Kidney (tissue), 14 donors: Measurements from ENCODE around the gene KCNQ2. TPM values are rescaled to one million over a fixed set of nuclear protein-coding genes. Genes with fewer than 3 reads are reported as not detected.

ENCODE experiments used
- DNase-seq, 5 donors: peaks; one replicate each; pipeline ENCODE4 v3.0.0-alpha.2; 2013 to 2020
- FAIRE-seq: peaks from 2 replicates; lab custom pipeline; 2012; peaks lifted over from hg19 to GRCh38; lab: Jason Lieb, UNC
- H3K27ac ChIP-seq, 2 donors: one replicate each; pipeline ENCODE4 v1.7.0; 2013; ENCODE audit warnings: low read depth in 2 of 2, low read length in 2 of 2, inconsistent platforms in 1 of 2
- H3K27me3 ChIP-seq: one replicate; pipeline ENCODE4 v1.7.1; 2013; ENCODE audit warnings: low read length, inconsistent platforms; ENCODE audit not compliant: control insufficient read depth, insufficient read depth
- H3K36me3 ChIP-seq, 3 donors: one replicate each; pipeline versions ENCODE4 v1.7.0 to v1.7.1; 2013; ENCODE audit warnings: low read length in 3 of 3, control low read depth in 1 of 3, inconsistent platforms in 1 of 3; ENCODE audit not compliant: insufficient read depth in 3 of 3, control insufficient read depth in 2 of 3
- H3K4me1 ChIP-seq, 3 donors: one replicate each; pipeline versions ENCODE4 v1.7.0 to v1.7.1; 2013; ENCODE audit warnings: low read length in 3 of 3, inconsistent platforms in 1 of 3, low read depth in 1 of 3; ENCODE audit not compliant: control insufficient read depth in 2 of 3, insufficient read depth in 2 of 3
- H3K4me3 ChIP-seq, 3 donors: one replicate each; pipeline versions ENCODE4 v1.7.0 to v1.8.1; 2013; ENCODE audit warnings: low read length in 3 of 3, control low read depth in 1 of 3, inconsistent platforms in 1 of 3
- H3K9ac ChIP-seq, 3 donors: one replicate each; pipeline versions ENCODE4 v1.7.0 to v1.7.1; 2013; ENCODE audit warnings: low read length in 3 of 3, control low read depth in 1 of 3, inconsistent platforms in 1 of 3
- H3K9me3 ChIP-seq, 3 donors: one replicate each; pipeline versions ENCODE4 v1.7.0 to v1.7.1; 2013; ENCODE audit warnings: low read length in 3 of 3, control low read depth in 1 of 3, inconsistent platforms in 1 of 3; ENCODE audit not compliant: control insufficient read depth in 2 of 3, insufficient read depth in 1 of 3
- intact Hi-C: fragments of 100-400 bp; cut with DNase I; formaldehyde crosslinking; loops from one replicate; pipeline ENCODE4 v1.11.1; 2022
- polyA plus RNA-seq: library from polyadenylated mRNA; stranded (reverse); fragments of 350-450 nt; fragmentation: Illumina TruSeq; extraction: RNeasy Lipid Tissue Mini Kit (QIAGEN cat#74804); gene quantifications from one replicate; pipeline ENCODE4 v1.2.3, GENCODE V29; 2014; ENCODE audit warnings: low read depth, low replicate concordance; ENCODE audit not compliant: insufficient read depth
- total RNA-seq: library from RNA; stranded (reverse); fragmentation: NEBNext Ultra II Directional; extraction: Animal tissue kit (Norgen Biotek cat#: 25700); gene quantifications from one replicate; pipeline ENCODE4 v1.2.1, GENCODE V29; 2021
- TF ChIP-seq, protein P1 (sequence below): IDR thresholded peaks from 3 replicates; pipeline ENCODE4 v1.5.1; 2012; ENCODE audit warnings: mild to moderate bottlenecking, moderate library complexity, borderline replicate concordance; ENCODE audit not compliant: insufficient read depth; ENCODE audit errors: extremely low read depth
- donor health status: control.
- donor health status: control.
- donor health status: control.
- donor health status: control.
- donor health status: control.
- donor health status: DM: yes; HTN: yes; CAD: no.
- donor health status: Normal renal cell carcinoma (clear cell type).

Gene KCNQ2
- total and polyA plus RNA-seq, 2 donors from 2014 or later: 2.2 TPM; not detected in 1

DNA sequence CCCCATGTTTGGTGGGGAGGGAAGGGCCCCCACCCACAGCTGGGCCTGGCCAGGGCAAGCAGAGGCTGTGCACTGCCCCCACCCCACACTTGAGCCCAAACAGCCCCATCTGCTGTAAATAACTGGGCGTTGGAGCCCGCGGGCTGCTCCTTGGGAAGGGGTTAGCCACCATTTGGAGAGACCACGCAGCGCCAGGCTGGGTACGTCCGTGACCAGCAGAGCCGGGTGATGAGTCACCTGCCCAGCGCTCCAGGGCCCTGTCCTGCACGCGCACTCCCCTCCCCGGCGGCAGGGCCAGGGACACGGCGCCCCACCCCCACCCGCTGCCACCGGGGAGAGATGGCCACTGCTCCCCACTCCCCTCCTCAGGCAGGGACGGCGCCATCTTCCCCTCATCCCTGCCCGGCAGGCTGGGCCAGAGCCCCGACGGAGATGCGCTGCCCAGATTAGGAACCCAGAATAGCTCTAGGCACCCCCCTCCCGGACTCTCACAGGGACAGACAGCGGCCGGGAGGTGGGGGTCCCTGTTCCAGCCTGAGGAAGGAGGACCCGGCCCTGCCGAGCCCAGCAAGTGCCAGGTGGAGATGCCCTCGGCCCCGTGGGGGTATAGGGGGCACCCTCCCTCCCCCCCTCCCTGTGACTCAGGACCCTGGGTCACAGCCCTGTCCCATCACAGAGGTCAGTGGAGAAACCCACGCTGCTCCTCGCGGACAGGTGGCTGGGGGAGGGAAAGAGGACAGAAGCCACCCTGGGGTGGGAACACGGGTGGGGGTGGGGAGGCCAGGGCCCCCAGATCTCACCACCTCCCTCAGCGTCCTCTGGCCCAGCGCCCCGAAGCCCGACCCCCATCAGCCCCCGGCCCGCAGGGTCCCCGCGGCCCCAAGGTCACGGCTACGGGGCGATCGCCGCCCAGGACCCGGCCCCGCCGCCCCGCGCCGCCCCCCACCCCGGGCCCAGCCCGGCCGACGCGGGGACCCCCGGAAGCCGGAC is 25.8 kb upstream of the KCNQ2 start:
- Histone ChIP-seq H3K36me3 (no peaks in the 10 kb centered on the region), H3K4me3 (no peak overlapping the region), H3K9me3 (no peaks in the 10 kb centered on the region), H3K9ac (no peak overlapping the region), H3K4me1 (peaks cover 0 to 2% (median 0%) of the 10 kb centered on the region in 3 donors), H3K27me3 (peaks cover 2% of the 10 kb centered on the region), H3K27ac (no peak overlapping the region)
- DNase-seq (peak in 3 of 5 donors; percentile 16 to 87 (median 68)), FAIRE-seq (no peak)
- intact Hi-C loops: no loop called here
- TF ChIP-seq, protein P1, sequence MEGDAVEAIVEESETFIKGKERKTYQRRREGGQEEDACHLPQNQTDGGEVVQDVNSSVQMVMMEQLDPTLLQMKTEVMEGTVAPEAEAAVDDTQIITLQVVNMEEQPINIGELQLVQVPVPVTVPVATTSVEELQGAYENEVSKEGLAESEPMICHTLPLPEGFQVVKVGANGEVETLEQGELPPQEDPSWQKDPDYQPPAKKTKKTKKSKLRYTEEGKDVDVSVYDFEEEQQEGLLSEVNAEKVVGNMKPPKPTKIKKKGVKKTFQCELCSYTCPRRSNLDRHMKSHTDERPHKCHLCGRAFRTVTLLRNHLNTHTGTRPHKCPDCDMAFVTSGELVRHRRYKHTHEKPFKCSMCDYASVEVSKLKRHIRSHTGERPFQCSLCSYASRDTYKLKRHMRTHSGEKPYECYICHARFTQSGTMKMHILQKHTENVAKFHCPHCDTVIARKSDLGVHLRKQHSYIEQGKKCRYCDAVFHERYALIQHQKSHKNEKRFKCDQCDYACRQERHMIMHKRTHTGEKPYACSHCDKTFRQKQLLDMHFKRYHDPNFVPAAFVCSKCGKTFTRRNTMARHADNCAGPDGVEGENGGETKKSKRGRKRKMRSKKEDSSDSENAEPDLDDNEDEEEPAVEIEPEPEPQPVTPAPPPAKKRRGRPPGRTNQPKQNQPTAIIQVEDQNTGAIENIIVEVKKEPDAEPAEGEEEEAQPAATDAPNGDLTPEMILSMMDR: no peak

DNA sequence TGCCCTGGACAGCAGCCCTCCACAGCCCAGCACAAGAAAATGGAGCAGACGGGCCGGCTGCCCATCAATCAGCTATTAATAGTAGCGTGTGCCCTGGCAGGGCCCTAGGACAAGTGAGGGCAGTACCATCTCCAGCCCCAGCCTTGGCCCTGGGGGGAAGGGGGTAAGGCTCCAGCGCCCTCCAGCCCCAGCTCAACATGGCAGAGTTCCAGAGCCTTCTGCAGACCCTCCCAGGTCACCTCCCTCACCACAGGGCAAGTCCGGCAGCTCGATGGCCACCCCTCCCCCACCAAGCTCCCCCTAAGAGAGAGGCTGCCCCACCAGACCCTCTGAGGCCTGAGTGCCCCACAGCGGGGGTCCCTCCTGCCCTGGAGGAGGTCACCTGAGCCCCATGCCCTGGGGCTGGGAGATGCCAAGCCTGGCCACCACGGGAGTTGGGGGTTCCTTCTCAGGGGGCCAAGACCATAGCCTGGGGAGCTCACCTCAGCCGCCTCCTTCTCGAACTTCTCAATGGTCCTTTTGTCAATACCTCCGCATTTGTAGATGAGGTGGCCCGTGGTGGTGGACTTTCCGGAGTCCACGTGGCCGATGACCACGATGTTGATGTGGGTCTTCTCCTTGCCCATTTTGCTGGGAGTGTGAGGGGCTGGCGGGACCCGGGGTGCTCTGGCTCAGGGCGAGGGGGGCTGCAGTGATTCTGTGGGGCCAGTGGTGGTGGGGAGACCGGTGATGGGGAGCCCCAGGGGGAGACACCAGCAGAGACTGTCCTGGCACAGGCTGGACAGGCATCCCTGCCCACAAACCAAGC is 24.9 kb upstream of the KCNQ2 start:
- H3K27ac ChIP-seq: no peak overlapping the region
- H3K4me3 ChIP-seq: no peak overlapping the region
- no peaks in the 10 kb centered on the region for H3K36me3 ChIP-seq
- TF ChIP-seq, protein P1: no peak
- H3K4me1 ChIP-seq: peaks cover 0 to 2% (median 0%) of the 10 kb centered on the region in 3 donors
- DNase-seq: peak in 1 of 5 donors; percentile 73
- H3K27me3 ChIP-seq: peaks cover 2% of the 10 kb centered on the region
- intact Hi-C loops: no loop called here
- H3K9ac ChIP-seq: no peak overlapping the region
- no peak for FAIRE-seq
- no peaks in the 10 kb centered on the region for H3K9me3 ChIP-seq

DNA sequence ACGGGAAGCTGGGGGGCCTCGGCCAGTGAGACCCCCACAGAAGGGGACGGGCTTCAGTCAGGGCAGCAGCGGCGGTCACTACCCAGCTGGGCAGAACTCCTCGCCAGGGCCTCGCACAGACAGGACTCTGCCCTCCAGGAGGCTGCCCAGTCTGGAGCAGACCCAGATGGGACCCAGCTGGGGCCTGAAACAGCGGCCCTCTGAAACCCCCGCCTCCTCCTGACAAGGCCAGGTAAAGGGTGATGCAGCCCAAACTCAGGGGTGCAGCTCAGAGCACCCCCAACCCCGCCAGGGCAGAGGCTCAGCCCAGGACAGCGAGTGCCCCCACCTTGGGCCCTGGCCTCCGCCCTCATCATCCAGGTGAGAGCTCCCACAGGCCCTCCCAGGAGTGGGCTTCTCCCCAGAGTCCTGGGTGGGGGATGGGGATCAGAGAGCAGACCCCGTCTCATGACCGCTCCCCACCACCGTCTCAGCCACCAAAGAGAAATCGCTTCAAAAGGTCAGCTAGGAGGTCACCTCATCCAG is 24.2 kb upstream of the KCNQ2 start:
- DNase-seq (peak in 2 of 5 donors; percentile 63 to 65), FAIRE-seq (no peak)
- TF ChIP-seq, protein P1: no peak
- Histone ChIP-seq H3K9me3 (no peaks in the 10 kb centered on the region), H3K4me3 (no peak overlapping the region), H3K4me1 (peaks cover 0 to 2% (median 0%) of the 10 kb centered on the region in 3 donors), H3K9ac (no peak overlapping the region), H3K27me3 (peaks cover 2% of the 10 kb centered on the region), H3K36me3 (no peaks in the 10 kb centered on the region), H3K27ac (no peak overlapping the region)
- intact Hi-C loops: no loop called here
